Duodenal mucosa (tissue), 2 donors: Measurements from ENCODE around the gene PDS5B.

Experiments used
- H3K27ac ChIP-seq: one replicate; pipeline ENCODE4 v1.7.0; 2013; ENCODE audit warnings: low read depth, low read length
- H3K27me3 ChIP-seq, 2 donors: one replicate each; pipeline ENCODE4 v1.7.0; 2013; ENCODE audit warnings: low read length in 2 of 2, control low read depth in 1 of 2; ENCODE audit not compliant: insufficient read depth in 2 of 2, control insufficient read depth in 1 of 2
- H3K36me3 ChIP-seq, 2 donors: one replicate each; pipeline ENCODE4 v1.7.0; 2013; ENCODE audit warnings: low read length in 2 of 2, control low read depth in 1 of 2; ENCODE audit not compliant: insufficient read depth in 2 of 2, control insufficient read depth in 1 of 2
- H3K4me1 ChIP-seq, 2 donors: one replicate each; pipeline ENCODE4 v1.7.0; 2013; ENCODE audit warnings: low read length in 2 of 2, control low read depth in 1 of 2; ENCODE audit not compliant: insufficient read depth in 2 of 2, control insufficient read depth in 1 of 2
- H3K4me3 ChIP-seq, 2 donors: one replicate each; pipeline ENCODE4 v1.7.0; 2013; ENCODE audit warnings: low read length in 2 of 2, low read depth in 1 of 2
- H3K9ac ChIP-seq, 2 donors: one replicate each; pipeline ENCODE4 v1.7.0; 2013; ENCODE audit warnings: low read length in 2 of 2, low read depth in 1 of 2
- H3K9me3 ChIP-seq, 2 donors: one replicate each; pipeline ENCODE4 v1.7.0; 2013; ENCODE audit warnings: low read length in 2 of 2, control low read depth in 1 of 2; ENCODE audit not compliant: control insufficient read depth in 1 of 2

Gene PDS5B

DNA sequence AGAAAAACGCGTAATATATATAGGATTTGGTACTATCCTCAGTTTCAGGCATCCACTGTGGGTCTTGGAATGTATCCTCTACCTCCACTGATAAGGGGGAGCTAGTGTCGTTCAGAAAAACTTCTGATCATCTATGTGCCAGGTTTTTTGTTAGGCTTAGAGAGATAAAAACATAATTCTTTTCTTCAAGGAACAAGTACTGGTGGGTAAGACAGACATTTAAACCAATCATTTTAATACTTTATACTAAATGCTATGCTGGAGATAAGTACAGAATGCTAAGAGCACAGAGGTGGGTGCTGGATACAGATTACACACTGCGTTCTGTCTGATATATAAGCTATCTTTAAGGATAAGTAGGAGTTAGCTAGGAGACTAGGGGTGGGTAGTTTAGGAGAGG is 166.1 kb downstream of the PDS5B start:
- Histone ChIP-seq H3K27ac (no peak overlapping the region), H3K9me3 (no peaks in the 10 kb centered on the region), H3K27me3 (no peaks in the 10 kb centered on the region), H3K36me3 (peaks cover 5 to 16% of the 10 kb centered on the region in 2 donors), H3K4me1 (peaks cover 0 to 10% of the 10 kb centered on the region in 2 donors), H3K9ac (no peak overlapping the region), H3K4me3 (no peak overlapping the region)

DNA sequence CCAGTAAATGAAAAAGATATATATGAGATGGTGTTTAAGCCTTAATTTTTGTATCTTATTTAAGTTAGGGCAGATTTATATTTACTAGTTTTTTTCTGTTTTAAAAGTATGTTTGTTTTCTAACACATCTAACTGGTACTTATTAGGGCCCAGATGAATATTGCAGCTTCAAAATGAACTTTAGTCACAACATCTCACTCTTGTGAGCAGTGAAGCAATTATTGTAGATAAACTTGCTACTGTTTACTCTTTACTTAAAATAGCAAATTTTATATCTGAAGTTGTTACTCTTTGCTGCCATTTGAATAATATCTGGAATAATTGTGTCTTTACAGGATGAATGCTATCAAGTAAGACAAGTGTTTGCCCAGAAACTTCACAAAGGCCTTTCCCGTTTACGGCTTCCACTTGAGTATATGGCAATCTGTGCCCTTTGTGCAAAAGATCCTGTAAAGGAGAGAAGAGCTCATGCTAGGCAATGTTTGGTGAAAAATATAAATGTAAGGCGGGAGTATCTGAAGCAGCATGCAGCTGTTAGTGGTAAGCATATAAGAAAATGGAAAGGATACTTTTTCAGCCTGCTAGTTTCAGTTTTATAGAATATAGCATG is 166.8 kb downstream of the PDS5B start:
- Histone ChIP-seq H3K9ac (no peak overlapping the region), H3K27ac (no peak overlapping the region), H3K4me1 (peaks cover 0 to 10% of the 10 kb centered on the region in 2 donors), H3K27me3 (no peaks in the 10 kb centered on the region), H3K4me3 (no peak overlapping the region), H3K36me3 (peaks cover 5 to 16% of the 10 kb centered on the region in 2 donors), H3K9me3 (no peaks in the 10 kb centered on the region)

DNA sequence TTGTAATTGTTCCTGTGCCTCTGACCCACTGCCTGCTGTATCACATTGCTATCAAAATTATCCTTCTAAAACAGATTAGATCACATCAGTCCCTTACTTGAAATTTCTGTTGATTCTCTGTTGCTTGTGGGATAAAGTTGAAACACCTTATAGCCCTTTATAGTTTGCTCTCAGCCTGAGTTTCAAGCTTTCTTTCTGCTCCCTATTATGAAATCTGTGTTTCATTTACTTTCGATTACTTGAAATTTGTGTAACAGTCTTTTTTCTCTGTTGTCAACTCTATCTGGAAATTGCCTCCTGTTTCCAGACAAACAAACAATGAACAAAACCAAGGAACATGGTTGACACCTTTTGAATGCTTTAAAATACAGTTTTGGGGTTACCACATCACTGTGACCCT is 167.9 kb downstream of the PDS5B start:
- Histone ChIP-seq H3K27me3 (no peaks in the 10 kb centered on the region), H3K4me3 (no peak overlapping the region), H3K9ac (no peak overlapping the region), H3K9me3 (no peaks in the 10 kb centered on the region), H3K27ac (no peak overlapping the region), H3K36me3 (peaks cover 5 to 27% of the 10 kb centered on the region in 2 donors), H3K4me1 (peaks cover 0 to 10% of the 10 kb centered on the region in 2 donors)

DNA sequence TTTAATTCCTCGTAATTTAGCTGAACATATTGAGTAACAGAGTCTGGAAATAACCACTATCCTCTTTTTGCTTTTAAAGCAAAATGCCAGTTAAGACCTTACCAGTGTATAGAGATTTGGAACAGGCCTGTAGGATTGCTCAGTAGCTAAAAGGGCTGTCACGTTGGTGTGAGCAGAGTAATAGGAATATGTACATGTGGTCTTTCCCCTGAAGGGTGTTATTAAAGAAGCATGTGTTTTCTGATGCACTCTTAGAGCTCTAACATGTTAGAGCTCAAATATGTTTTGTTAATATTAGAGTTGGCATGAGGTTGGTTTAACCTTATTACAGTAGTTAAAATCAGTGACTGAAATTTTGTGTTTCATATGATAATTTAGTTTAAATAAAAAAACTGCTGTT is 172.9 kb downstream of the PDS5B start:
- no peaks in the 10 kb centered on the region for H3K27me3 ChIP-seq
- H3K9me3 ChIP-seq: peaks cover 0 to 3% of the 10 kb centered on the region in 2 donors
- no peaks in the 10 kb centered on the region for H3K4me1 ChIP-seq
- no peak overlapping the region for H3K9ac ChIP-seq
- peaks cover 3 to 38% of the 10 kb centered on the region in 2 donors for H3K36me3 ChIP-seq
- no peak overlapping the region for H3K4me3 ChIP-seq
- H3K27ac ChIP-seq: no peak overlapping the region

DNA sequence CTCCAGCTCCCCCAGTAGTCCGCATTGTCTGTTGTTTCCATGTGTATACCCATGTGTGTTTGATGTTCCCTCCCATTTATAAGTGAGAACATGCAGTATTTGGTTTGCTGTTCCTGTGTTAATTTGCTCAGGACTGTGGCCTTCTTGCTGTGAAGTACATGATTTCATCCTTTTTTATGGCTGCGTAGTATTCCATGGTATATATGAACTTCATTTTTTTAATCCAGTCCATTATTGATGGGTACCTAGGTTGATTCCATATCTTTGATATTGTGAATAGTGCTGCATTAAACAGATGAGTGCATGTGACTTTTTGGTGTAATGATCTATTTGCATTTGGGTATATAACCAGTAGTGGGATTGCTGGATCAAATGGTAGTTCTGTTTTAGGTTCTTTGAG is 175.2 kb downstream of the PDS5B start:
- no peak overlapping the region for H3K4me3 ChIP-seq
- peaks cover 0 to 3% of the 10 kb centered on the region in 2 donors for H3K9me3 ChIP-seq
- H3K27ac ChIP-seq: no peak overlapping the region
- no peaks in the 10 kb centered on the region for H3K27me3 ChIP-seq
- H3K4me1 ChIP-seq: no peaks in the 10 kb centered on the region
- no peak overlapping the region for H3K9ac ChIP-seq
- peaks cover 2 to 32% of the 10 kb centered on the region in 2 donors for H3K36me3 ChIP-seq

DNA sequence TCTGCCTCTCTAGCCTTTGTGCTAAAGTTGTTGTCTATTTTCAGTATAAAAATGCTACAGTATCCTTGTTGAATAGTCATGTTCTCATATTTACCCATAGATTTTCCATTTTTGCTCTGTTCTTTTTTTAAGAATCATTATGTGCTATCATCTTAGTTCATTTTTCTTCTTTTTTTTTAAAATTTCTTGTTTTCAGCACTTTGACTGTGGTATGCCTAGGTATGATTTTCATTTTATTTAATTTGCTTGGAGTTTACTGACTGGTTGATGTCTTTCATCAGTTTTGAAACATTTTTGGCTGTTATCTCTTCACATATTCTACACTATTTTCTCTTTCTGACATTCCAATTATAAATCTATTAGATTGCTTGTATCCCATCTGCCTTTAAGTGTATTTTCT is 192.9 kb downstream of the PDS5B start:
- no peaks in the 10 kb centered on the region for H3K27me3 ChIP-seq
- H3K27ac ChIP-seq: no peak overlapping the region
- H3K4me3 ChIP-seq: no peak overlapping the region
- no peaks in the 10 kb centered on the region for H3K9me3 ChIP-seq
- H3K36me3 ChIP-seq: peaks cover 5 to 10% of the 10 kb centered on the region in 2 donors
- peaks cover 0 to 7% of the 10 kb centered on the region in 2 donors for H3K4me1 ChIP-seq
- H3K9ac ChIP-seq: no peak overlapping the region

DNA sequence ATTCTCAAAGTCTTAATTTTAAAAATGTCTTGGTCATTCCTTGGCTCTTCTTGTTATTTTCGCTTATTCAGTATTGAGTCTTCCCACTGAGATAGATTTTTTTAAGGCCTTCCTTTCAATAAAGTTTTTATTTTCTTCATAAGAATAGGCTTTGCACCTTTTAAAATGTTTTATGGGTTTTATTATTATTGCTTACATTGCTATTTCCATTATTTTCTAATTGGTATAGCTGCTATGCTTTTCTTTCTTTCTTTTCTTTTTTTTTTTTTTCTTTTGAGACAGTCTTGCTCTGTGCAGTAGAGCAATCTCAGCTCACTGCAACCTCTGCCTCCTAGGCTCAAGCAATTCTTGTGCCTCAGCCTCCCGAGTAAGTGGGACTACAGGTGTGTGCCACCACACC is 195.7 kb downstream of the PDS5B start:
- Histone ChIP-seq H3K9ac (no peak overlapping the region), H3K9me3 (no peaks in the 10 kb centered on the region), H3K27ac (no peak overlapping the region), H3K4me1 (peaks cover 0 to 7% of the 10 kb centered on the region in 2 donors), H3K4me3 (no peak overlapping the region), H3K36me3 (peaks cover 5 to 9% of the 10 kb centered on the region in 2 donors), H3K27me3 (no peaks in the 10 kb centered on the region)

DNA sequence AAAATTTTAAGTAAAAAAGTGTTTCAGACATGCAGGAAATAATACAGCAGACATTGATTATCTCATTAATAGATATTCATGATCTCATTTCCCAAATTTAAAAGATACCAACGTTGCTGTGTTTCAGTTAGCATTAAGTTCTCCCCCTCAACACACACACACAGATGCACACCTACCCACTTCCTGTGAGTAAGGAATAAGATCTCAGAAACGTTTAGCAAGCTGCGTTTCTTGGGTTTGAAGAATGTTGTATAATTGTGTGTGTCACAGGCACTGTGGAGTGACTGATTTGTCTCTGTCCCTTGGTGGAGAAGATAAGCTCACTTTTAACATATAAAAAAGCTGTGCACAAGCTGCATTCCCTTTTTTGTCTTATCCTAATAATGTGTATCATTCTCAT is 196.8 kb downstream of the PDS5B start:
- H3K27ac ChIP-seq: no peak overlapping the region
- H3K27me3 ChIP-seq: no peaks in the 10 kb centered on the region

DNA sequence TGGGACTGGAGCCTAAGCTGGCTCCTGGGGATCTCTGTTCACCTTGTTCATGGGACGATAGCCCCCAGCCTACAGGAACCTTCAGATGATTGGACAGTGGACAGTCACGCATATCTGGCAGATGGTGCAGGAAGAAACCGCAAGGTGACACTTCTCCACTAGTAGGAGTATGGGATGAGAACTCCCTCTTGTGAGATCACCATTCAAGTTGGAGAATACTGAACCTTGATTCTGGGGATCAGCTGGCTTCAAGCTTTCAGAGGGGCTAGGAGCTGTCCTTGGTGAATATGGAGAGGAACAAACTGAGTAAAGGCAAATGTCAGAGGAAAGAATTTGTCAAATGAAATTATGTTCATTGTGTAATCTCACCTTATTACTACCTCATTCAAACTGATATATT is 204.5 kb downstream of the PDS5B start:
- peaks cover 0 to 4% of the 10 kb centered on the region in 2 donors for H3K36me3 ChIP-seq
- no peaks in the 10 kb centered on the region for H3K4me1 ChIP-seq
- no peak overlapping the region for H3K9ac ChIP-seq
- no peak overlapping the region for H3K4me3 ChIP-seq
- H3K9me3 ChIP-seq: no peaks in the 10 kb centered on the region
- no peaks in the 10 kb centered on the region for H3K27me3 ChIP-seq
- H3K27ac ChIP-seq: no peak overlapping the region

More for the DNA sequence above, 196.8 kb downstream of the PDS5B start:
- peaks cover 5 to 9% of the 10 kb centered on the region in 2 donors for H3K36me3 ChIP-seq
- H3K4me3 ChIP-seq: no peak overlapping the region
- no peak overlapping the region for H3K9ac ChIP-seq
- no peaks in the 10 kb centered on the region for H3K9me3 ChIP-seq
- peaks cover 0 to 7% of the 10 kb centered on the region in 2 donors for H3K4me1 ChIP-seq

DNA sequence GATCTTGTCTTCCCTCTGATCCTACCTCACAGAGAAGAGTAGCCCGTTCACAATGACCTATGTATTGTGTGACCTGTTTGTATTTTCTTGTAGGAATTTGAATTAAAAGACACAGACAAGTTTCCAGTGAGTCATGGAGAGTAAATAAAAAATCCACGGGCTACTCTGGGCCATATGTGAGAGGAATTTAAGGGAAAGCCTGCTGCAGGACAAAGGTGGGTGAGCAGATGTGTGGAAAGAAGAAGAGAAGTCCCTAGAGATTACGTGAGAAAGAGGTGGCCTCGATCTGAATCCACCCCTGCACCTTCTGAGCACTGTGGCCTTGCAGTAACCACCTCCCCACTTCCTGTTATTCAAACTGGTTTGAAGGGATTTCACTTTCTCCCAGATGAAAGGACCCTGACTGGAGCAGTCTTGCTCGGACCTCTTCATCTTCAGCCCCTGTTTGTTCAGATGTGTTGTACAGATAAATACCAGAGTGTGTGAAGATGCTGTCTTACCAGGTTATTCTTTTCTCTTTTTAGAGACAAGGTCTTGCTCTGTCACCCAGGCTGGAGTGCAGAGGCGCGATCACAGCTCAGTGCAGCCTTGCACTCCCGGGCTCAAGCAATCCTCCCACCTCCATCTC is 205.4 kb downstream of the PDS5B start:
- H3K9ac ChIP-seq: no peak overlapping the region
- H3K27ac ChIP-seq: no peak overlapping the region
- H3K27me3 ChIP-seq: no peaks in the 10 kb centered on the region
- no peaks in the 10 kb centered on the region for H3K9me3 ChIP-seq
- no peaks in the 10 kb centered on the region for H3K4me1 ChIP-seq
- H3K36me3 ChIP-seq: no peaks in the 10 kb centered on the region
- H3K4me3 ChIP-seq: no peak overlapping the region
